GM21529 (cell line): ENCODE results near the gene GSTT2.

ENCODE experiments used
- ATAC-seq: cut with Tn5 transposase; IDR thresholded peaks from one replicate; pipeline ENCODE4 v1.9.1; 2021; ENCODE audit not compliant: unreplicated experiment

Gene GSTT2

DNA sequence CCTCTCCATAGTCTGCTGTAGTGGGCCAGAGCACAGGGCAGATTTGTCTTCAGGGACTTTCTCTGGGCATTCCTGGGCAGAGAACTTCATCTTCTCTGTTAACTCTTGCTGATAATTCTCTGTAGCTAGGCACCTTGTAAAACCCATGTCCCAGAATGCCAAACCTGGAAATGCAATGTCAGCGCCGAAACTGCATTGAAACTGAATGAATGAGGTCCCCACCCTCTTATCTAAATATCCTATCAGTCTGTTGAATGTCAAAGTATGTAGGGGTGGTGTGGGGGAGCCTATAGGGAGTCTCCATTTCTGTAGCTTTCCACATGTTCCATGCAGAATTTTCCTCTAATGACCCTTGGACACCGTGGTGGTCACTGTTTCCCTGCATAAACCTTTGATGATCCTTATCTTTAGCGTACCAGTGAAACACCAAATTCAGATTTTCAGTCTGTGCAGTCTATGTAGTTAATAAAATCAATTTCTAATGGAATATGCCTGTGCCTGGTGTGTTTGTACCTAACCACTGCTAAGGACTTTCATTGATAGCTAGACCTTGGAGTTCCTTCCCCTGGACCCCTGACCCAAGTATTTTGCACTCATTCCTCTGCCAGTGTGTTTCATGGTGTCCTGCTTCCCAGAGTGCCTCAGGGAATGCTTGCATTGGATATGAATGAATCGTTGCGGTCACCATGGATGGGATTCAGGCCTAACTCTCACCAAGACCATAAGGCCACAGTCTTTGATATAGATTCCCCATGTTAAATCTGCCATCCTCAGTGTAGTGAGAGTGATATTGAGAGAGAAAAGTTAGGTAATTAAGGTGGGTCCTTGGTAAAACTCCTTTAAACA lies 28.7 kb downstream of the GSTT2 start:
- ATAC-seq, result no peak

DNA sequence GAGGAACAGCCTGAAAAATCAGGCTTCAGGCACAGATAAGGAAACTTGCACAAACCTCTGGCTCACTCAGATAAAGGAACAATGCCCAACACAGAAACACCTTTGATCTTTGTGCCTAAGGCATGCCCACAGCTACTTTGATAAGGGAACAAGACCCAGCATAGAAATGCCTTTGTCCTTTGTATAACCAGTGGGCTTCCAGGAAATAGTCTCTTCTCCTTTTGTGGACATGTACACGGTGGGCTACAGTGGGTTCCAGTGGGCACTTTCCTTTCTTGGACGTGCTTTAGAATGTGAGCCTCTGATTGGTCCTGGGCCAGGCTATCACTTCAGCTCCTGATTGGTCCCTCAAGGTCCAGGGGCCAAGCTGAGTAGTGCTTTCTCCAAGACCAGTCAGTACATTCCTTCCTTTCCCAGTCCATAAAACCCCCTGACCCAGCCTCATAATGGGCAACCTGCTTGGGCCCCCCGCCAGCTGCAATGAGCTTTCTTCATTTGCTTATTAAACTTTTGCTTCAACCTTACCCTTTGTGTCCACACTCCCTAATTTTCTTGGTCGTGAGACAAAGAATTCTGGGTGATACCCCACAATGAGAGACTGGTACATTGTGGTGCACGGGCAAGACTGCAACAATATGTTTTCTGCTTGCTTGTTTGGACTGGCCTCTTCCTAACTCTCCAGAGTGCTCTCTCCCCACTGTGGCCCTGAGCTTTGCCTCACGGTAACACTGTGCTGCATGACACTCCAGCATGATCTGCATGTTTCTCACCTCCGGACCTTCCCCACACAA lies 29.5 kb downstream of the GSTT2 start:
- no peak for ATAC-seq

DNA sequence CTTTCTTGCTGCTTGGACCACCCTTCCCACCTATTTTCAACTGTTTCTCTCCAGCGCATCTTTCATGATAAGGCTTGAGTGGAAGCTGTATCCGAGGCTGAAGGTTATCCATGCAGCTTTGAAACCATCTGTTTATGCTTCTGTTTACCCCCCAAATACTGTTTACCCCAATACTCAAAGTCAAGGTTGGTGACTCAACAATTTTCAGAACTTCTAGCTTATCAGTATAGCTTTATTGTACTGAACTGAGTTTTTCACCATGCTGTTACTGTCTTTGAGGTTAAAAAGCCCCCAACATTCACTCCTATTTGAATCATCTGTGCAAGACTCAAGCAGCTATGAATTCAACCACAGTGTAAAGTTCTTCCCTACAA lies 30.1 kb downstream of the GSTT2 start:
- no peak for ATAC-seq

DNA sequence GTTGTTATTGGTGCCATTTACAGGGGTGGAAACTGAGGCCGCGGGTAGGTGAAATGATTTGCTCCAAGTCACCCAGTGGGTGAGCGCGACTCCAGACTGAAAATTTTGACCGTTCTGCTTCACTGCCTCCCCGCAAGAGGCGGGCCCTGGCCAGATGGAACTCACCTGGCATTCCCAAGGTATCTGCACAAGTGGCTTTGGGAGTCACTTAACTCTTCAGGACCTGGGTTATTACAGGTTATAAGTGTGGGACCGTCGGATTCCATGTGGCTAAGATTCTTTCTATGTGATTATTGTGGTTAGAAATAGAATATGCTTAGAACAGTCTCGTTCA lies 31.8 kb downstream of the GSTT2 start:
- no peak for ATAC-seq

DNA sequence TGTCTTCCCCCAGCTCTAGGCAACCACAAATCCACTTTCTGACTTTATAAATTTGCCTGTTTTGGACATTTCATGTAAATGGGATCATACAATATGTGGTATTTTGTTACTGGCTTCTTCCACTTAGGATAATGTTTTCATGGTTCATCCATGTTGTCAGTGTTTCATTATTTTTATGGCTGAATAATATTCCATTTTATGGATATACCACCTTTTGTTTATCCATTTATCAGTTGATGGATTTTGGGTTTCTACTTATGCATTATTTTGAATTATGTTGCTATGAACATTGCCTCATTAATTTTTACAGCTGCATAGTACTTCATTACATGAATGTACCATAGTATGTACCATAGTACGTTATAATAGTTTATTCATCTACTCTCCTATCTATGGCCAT lies 36.2 kb downstream of the GSTT2 start:
- no peak for ATAC-seq

DNA sequence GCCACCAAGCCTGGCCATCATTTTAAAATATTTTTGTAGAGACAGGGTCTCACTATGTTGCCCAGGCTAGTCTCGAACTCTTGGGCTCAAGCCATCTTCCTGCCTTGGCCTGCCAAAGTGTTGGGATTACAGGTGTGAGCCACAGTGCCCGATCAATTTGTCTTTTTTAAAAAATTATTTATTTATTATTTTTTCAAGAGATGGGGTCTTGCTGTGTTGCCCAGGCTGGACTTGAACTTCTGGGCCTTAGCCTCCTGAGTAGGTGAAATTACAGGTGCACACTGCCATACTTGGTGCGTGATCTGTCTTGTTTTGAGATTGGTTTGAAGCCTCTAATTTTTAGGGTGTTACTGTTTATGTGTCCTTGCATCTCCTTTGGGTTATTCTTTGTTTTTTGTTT lies 41.4 kb downstream of the GSTT2 start:
- no peak for ATAC-seq

DNA sequence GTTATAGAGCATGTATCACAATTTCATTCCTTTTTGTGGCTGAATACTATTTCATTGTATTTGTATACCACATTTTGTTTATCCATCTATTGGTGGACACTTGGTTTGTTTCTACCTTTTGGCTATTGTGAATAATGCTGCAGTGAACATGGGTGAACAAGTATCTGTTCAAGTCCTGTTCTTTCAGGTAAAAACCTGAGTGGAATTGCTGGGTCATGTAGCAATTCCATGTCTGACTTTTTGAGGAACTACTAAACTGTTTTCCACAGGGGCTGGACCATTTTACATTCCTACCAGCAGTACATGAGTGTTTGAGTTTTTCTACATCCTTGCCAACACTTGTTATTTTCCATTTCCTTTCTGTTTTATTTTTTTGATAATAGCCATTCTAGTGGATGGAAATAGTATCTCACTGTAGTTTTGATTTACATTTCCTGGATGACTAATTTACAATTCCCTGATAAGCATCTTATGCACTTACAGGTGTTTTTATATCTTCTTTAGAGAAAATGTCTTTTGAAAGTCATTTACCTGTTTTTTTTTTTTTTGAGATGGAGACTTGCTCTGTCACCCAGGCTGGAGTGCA lies 43.4 kb downstream of the GSTT2 start:
- no peak for ATAC-seq

DNA sequence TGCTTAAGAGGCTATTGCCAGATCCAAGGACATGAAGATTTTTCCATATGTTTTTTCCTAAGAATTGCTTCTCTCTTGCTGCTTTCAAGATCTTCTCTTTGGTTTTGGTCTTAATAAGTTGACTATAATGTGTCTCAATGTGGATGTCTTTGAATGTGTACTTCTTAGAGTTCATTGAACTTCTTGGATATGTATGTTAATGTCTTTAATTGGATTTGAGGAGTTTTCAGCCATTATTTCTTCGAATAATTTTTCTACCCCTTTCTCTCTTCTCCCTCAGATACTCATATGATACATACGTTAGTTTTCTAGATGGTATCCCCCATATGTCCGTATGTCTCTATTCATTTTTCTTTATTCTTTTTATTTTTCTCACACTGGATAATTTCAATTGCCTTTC lies 44.4 kb downstream of the GSTT2 start:
- ATAC-seq, result no peak

DNA sequence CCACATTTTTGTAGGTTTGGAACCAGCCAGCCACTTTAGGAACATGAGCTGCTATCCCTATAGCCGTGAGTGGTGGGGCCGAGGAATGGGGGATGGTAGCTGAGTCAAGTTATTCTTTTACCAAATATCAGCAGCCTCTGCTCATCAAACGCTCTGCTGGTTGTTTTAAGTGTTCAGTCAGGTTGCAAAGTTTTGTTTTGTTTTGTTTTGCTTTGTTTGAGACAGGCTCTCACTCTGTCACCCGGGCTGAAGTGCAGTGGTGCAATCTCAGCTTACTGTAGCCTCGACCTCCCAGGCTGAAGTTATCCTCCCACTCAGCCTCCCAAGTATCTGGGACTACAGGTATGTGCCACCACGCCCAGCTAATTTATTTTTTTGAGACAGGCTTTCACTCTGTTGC lies 45.5 kb downstream of the GSTT2 start:
- no peak for ATAC-seq

DNA sequence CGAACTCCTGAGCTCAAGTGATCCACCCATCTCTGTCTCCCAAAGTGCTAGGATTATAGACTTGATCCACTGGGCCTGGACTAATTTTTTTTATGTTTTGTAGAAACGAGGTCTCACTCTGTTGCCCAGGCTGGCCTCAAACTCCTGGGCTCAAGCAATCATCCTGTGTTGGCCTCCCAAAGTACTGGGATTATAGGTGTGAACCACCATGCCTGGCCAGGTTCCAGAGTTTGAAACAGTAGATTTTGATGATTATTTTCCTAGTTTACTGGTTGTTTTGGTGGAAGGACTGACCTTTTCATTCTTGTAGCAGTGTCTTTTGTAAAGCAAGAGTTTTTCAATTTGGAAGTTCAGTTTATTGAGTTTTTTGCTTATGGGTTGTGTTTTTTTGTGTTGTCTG lies 46.1 kb downstream of the GSTT2 start:
- ATAC-seq, result no peak

DNA sequence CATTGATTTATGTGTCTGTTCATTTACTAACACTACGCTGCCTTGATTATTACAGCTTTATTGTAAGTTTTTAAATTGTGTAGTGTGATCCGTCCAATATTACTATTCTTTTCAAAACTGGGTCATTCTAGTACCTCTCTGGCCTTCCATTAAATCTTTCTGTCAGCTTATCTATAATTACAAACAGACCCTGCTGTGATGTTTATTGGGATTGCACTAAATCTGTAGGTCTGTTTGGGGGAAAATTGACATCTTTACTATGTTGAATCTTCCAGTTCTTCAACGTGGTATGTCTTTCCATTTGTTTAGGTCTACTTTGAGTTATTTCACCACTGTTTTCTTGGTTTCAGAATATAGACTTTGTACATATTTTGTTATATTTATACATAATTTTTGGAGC lies 46.8 kb downstream of the GSTT2 start:
- no peak for ATAC-seq

DNA sequence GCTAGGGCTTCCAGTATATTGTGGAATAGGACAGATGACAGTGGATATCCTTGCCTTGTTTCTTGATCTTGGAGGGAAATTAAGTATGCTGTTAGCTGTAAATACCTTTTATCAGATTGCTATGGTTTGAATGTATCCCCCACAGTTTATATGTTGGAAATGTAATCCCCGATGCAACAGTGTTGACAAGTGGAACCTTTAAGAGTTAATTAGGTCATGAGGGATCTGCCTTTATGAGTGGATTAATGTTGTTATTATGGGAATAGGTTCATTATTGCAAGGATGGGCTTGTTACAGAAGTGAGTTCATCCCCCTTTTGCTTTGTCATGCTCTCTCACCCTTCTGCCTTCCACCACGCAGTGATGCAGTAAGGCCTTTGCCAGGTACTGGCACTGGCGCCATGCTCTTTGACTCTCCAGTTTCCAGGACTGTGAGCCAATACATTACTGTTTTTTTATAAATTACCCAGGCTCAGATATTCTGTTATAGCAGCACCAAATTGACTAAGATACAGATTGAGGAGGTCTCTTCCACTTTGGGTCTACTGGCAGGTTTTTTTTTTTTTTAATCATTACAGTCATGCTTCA lies 47.5 kb downstream of the GSTT2 start:
- no peak for ATAC-seq

DNA sequence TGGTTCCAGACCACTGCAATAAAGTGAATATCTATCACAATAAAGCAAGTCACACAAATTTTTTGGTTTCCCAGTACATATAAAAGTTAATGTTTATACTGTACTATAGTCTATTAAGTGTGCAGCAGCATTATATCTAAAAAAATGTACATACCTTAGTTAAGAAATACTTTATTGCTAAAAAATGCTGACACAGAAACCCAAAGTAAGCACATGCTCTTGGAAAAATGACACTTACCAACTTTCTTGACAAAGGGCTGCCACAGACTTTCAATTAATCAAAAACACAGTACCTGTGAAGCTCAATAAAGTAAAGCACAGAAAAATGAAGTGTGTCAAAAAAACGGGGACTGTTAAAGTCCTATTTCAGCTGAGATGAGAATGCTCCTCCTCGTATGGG lies 48.1 kb downstream of the GSTT2 start:
- ATAC-seq, result no peak

DNA sequence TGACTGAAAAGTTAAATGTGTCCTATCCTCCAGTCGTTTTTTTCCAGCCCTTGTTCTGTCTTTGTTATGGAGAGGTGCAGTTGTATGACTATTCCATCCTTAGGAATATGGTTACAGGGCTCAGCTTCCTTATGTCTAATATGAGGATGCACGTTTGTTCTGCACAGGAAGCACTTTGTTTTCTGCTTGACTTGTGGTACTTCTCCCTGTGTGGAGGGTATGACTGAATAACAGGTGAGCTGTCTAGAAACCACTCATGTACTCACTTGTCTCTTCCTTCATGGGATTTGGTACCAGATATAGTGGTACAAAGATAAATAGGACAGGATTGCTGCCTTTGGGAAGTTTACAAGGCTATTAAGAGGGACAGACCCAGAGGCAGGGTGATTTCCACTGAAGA lies 48.6 kb downstream of the GSTT2 start:
- no peak for ATAC-seq

DNA sequence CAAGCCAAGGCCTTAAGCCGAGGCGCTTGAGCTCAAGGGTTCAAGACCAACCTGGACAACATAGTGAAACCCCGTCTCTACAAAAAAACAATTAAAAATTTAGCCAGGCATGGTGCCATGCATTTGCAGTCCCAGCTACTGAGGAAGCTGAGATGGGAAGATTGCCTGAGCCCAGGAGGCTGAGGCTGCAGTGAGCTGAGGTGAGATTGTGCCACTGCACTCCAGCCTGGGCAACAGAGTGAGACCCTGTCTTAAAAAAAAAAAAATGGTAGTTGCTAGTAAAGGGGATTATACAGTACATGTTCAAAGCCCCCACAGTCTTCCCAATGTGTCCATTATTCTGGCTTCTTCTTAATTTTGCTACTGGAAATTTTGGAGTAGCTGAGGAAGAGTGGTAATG lies 49.4 kb downstream of the GSTT2 start:
- ATAC-seq, result no peak

DNA sequence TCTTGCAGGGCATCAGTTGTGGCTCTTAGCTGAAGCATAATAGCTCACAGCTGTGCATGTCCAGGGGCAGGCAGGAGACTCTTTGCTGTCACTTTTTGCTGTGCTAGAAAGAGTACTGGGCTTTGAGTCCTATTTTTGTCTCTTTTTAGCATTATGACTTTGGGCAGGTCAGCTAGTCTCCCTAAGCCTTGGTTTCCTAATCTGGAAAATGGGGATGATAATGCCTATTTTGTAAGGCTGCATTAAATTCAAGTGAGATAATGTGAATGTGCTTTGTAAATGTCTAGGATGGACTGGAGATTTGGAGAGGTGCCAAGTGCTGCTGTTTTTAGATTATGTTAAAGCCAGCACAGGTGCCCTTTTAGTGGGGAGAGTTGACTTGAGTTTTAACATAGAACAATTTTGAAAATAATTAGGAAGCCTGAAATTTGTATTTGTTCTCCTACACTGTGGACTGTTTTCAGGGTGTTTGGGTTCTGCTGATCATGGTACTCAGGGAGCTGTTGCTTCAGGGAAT lies 50.3 kb downstream of the GSTT2 start:
- ATAC-seq, result no peak
